HL-60/S4 treated with phorbol 12-myristate 13-acetate at 8.2 ng/mL for 4 days and 3 days (cell line): Measurements from ENCODE around the gene RIBC1.
"Not testable (repeated sequence)": the region's sequence is repeated elsewhere in the genome, so short reads cannot be mapped to it uniquely, and the experiment has no call there.

Experiments
- in situ Hi-C: fragments of 300-500 bp; cut with MboI; formaldehyde crosslinking; loops from 2 replicates; pipeline ENCODE4 v1.15.0; 2022; ENCODE audit warnings: low sequenced_read_pairs

RIBC1 gene

DNA sequence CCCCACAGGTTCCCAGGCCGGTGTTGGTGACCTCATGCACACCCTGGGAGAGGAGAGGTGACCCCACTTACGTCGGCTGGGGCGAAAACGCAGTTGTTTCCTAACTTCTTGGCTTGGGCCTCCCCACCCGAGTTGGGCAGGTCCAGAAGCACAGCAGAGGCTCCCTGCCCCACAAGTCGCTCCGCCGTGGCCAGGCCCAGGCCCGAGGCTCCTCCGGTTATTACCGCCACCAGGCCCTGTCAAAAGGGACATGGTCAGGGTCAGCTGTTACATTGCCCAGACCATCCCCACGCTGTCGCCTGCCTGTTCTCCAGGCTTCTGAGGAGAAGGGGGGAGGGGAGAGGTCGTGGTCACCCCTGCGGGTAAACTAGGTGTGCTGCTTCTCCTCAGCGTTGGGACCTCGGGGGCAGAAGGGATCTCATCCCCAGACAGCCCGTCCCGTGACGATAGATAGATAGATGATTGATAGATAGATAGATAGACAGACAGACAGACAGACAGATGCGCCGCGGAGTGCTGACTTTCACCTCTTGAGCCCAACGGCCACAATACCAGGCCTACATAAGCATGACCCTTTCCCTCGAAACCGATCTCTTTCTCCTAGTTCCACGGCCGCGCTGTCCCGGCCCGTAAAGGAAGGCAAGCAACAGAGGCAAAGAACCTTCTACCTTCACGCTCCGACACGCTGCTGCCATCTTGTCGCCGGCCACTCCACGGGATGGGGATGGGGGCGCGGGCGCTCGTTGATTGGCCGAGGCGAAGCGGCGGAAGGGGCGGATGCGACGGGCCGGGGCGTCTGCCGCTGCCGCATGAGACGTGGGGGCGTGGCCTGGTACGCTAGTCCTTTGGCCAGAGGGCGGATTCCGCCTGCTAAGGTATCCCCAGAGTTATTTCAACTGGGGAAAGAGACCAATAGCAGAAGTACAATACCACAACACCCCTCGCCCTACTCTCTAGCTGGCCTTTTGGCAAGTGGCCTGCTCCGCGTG lies 11.3 kb downstream of the RIBC1 start, which contains the start of gene HSD17B10:
TSS of gene HSD17B10 (minus strand) at position 720 of the 989 bp plus-strand sequence. CDS start at position 695, 25 bp downstream.
- in situ Hi-C loops, result no loop called here

DNA sequence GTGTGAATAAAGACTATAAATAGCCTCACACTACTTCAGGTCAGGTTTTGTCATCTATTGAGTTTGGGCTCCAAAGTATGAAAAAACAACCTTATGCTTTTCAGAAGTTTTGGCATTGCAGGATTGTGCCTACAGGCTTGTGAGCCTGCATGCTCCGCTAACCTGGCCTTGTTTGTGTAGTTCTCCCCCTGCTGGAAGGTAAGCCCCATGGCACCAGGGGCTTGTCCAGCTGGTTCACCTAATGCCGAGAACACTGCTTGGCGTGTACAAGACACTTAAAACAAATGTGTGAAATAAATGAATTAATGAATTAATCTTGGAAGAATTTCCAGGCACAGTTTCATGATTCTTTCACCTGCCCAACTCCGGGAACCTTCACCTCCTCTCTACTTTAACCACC lies 13.3 kb downstream of the RIBC1 start:
- in situ Hi-C loops, result no loop called here

DNA sequence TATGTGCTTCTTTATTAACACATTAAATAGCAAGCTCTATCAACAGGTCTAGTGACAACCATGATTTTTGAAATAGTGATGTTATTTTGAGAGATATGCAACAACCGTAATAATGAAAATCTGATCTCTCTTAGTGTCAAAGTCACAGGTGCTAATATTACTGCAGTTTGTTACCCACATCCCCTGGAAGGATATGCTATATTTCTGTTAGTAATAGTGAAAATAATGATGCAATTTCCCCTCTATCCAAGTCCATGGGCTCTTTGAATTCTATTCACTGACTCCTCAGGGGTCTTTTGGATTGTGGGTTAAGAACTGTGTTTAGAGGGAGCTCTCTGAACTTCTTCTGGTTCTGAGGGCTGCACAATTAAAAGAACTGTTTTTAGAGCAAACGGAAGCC lies 14.5 kb downstream of the RIBC1 start:
- in situ Hi-C loops, result no loop called here

DNA sequence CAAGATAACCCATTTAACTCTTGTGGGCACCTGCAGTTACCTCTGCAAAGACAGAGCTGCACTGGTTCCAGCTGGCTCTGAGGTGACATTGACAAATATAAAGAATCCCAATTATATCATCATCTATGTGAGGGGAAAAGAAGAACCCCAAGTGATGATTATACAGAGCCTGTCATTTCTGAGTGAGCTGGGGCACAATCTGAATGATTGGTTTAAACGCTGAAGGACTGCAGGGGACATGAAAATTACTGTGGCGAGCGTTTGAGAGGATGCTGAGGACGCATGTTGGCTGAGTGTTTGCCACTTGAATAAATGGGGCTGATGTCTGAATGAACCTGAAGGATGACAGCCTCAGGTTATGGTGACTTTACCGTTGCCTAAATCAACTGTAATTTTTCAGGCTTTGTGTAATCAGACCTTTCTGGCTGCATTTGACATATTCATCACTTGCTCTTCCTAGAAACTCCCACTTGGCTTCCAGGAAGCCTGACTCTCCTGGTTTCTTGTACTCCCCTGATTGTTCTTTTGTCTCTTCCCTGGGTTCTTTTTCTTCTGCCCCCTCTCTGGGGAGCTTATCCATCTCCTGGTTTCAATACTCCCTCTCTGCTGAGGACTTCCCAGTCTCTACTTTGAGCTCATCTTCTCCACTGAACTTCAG lies 15.6 kb downstream of the RIBC1 start:
- in situ Hi-C loops, result no loop called here

DNA sequence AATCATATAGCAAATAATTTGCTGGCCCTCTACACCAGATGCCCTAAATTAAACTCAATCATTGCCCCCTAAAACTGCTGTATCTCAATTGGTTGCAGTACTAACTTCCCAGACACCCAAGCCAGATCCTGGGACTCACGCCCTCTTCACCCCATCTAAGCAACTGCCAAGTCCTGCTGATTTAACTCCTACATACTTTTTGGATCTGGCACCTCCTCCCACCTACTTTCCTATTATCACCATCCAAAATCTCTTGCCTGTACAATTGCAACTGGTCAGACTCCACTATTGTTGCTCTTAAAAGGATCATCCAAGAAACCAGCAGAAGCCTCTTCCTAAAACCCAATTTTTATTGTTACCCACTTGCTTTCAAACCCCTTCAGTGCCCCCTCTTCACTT lies 16.2 kb downstream of the RIBC1 start:
- in situ Hi-C loops, result no loop called here

DNA sequence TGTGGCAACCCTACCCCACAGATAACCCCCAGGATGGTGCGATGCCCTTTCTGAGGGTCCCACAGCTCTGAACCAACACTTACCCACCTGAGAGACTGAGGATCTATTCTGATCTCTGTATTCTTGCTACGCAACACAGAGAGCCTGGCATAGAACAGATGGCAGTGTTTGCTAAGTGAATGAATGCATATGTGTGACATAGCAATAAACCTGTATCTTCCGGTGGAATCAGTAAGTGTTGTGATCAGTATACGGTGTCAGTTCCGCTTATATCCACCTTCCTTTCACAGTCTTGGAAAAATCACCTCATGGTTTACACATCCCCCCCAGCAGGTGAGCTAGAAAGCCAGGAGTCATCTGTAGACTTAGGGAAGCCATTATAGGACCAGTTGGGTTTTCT lies 17.4 kb downstream of the RIBC1 start:
- in situ Hi-C loops, result no loop called here

DNA sequence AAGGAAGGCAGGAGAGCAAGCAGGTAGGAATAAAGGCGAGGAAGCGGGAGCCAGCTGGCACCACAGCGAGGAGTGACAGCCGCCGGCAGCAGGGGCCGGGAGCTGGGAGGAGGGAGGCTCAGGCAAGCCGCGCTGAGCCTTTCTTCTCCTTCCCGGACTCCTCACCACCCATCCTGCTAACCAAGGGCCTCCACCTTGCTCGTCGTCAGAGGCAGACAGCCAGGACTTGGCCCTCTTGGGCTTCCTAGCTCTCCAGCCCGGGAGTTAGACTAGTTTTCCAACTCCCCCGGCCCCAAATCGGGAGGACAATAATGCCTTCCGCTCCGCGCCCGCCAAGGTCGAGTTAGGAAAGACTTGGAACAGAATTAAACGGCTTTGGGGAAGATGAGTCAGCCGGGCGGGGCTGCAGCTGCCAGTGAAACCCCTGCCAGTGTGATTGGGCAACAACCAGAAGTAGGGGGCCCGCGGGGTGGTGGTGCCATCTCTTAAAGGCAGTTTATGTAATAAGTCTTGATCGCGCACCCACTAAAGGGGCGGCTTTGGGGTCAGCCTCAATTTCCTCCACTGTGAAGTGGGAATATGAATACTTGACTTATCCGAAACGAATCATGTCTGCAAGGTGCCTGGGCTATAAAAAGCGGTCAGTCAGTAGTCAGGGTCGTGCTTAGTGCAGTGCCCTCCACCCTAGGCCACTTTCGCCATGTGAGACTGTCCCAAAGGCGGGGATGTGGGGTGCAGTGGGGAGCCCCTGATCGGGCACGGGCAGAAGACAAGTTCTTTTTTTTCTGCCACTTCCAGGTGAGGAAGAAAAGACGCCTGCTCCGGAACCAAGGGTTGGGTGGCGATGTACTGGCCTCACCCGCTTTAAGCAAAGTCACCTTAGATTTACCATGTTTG lies 18.2 kb downstream of the RIBC1 start:
- in situ Hi-C loops, result no loop called here

DNA sequence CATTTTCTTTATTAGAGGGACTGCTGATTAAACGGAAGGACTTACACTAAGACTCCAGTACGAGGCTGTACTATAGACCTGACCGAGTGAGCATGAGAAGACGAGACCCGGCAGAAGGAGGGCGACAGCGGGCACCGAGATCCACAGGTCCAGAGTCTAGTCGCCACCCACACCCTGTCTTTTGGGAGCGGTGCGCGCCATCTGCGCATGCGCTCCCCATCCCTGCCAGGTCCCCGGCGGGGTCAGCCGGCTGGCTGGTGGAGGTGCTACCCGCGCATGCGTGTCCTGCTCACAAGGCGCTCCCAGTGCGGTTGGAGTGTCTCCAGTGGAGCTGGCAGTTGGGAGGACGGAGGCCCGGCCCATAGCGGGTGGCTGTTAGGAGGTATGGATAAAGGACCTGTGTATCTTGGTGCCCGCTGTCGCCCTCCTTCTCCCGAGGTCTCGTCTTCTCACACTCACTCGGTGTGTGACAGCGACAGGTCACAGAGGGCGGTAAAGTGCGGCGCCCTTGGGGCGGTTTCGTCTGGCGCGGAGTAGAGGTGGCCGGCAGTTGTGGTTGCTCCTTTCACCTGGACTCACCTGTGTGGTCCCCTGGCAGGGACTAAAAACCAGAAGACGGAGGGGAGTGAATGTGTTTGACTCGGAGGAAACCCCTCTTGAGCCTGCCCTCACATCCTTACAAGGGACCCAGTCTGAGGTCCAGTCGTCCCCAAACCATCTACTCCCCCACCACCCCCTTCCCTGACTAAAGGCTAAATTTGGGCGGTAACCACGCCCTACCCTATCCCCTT lies 19.1 kb downstream of the RIBC1 start:
- in situ Hi-C loops, result no loop called here

DNA sequence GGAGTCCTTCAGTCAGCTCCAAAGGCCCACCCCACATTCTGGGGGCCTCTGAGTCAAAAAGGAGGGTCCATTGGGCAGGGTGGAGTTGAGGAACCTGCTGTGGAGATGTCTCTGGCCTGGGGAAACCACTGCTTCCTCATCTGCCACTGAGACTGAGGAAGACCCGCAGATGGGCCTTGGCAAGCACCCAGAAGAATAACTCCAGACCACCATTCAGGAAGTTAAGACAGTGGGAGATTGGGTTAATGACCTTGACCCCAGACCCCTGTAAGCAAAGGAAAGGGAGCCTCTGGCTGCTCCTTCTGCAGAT lies 19.6 kb downstream of the RIBC1 start:
- in situ Hi-C loops, result no loop called here

DNA sequence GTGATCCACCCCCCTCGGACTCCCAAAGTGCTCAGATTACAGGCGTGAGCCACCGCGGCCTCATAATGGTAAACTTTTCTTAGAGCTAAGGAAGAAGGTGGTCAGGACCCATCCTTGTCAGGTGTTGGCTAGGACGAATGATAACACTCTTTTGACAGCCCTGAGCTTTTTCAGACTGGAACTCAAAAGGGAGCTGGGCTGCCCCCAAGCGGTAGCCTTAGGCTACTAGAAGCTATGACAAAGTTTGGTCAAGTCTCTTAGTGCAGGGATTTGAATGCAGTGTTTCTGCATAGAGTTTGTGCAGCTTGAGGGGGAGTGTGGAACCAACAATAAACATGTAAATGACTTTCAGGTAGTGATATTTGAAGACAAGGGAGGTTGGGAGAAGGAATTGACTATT lies 23.3 kb downstream of the RIBC1 start:
- in situ Hi-C loops, result no loop called here

DNA sequence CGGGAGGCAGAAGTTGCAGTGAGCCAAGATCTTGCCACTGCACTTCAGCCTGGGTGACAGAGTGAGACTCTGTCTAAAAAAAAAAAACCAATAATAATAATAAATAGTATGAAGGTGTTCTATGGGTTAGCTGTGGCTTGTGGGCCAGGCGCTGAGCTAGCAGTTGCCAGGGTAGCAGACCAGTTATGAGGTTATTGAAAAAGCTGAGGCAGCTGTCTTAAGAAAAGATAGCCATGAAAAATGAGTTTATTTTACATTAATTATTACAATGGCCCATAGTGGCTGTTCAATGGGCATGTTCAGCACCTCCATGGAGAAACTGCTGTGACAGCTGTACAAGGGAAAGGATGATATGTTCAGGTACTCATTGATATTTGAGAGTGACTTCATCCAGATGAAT lies 24.8 kb downstream of the RIBC1 start:
- in situ Hi-C loops, result no loop called here

DNA sequence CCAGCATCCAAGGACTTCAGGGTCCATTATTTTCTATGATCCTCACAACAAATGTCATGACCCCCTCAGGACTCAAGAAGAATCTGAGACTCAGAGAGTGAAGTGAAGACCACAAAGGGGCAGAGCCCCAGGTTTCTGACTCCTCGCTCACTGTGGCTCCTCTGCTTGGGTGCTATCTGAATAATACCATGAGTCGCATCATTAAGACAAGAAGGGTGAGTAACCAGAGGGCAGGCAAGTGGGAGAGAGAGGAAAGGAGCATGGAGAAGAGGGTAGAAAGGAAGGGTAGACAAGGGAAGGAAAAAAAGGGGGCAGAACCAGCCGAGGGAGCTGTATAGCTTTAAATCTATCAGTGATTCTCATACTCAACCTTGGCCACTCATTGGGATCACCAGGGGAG lies 27.0 kb downstream of the RIBC1 start:
- in situ Hi-C loops, result no loop called here

DNA sequence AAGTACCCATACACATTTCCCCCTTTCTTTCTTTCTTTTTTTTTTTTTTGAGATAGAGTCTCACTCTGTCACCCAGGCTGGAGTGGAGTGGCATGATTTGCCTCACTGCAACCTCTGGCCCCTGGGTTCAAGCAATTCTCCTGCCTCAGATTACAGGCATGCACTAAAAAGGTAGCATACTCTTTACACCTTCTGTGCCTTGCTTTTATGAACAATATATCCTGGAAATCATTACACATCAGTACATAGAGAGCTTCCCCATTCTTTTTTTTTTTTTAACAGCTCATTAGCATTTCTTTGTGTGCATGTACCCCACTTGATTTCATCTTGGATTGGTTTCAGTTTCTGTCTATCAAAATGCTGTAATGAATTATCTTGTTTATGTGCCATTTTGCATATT lies 30.1 kb downstream of the RIBC1 start:
- in situ Hi-C loops, result no loop called here

DNA sequence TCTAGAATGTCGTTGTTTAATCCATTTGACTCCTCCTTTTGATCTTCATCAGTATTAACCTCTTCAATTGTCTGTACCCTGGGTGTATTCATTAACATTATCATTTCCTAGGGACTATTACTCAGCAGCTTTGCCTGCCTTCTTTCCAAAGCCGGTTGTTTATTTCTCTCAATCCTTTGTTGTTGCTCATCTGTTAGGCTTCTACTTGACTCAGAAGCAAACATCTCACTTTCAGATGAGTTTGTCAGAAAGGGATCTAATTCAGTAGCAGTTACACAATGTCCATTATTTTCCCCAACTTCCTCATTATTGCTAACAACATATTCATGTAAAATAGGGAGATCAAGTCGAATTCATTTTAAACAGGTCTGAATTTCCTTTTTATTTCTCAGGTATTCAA lies 33.6 kb downstream of the RIBC1 start:
- in situ Hi-C loops, result no loop called here

DNA sequence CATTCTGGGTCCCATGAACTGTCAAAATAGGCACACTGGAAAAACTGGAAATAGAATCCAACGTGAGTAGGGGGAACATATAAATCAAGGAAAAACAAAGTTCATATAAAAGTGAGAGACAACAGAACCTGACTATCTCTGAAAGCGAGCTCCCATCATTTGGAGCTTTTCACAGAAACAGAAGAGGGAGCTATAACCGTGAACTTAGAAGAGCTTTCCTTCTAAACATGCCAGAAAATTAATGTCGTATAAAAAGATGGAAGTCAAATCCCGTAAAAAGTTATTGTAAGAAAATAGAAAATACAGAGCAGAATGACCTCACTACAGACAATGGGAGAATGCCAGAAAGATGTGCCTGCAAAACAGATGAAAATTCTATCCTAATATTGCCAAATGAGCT lies 35.4 kb downstream of the RIBC1 start:
- in situ Hi-C loops, result no loop called here

DNA sequence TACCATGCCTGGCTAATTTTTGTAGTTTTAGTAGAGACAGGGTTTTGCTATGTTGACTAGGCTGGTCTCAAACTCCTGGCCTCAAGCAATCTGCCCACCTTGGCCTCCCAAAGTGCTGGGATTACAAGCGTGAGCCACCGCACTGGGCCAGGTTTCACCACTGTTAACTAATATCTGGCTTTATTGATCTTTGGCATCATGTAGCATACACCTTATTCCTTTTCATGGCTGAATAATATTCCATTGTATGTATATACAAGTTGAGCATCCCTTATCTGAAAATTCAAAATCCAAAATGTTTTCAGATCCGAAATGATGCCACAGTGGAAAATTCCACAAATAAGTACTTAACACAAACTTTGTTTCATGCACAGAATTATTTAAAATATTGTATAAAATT lies 46.0 kb downstream of the RIBC1 start:
- in situ Hi-C loops, result not testable (repeated sequence)

DNA sequence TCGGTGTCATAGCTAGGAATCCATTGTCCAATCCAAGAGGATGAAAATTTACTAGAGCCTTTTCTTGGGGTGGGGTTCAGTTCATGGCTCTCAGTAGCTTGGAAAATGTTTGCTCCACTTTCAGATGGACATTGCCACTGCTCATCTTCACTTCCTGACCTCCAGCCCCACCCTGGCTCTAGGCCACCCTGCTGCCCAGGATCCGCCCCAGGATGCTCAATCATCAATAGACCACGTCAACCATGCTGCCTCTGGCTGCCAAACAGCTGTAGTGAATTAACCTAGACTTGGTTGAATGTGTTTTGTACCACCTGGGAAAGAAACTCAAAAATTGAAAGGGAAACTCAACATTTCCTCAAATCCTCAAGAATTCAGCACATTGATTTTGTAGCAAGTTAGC lies 48.7 kb downstream of the RIBC1 start:
- in situ Hi-C loops, result no loop called here

DNA sequence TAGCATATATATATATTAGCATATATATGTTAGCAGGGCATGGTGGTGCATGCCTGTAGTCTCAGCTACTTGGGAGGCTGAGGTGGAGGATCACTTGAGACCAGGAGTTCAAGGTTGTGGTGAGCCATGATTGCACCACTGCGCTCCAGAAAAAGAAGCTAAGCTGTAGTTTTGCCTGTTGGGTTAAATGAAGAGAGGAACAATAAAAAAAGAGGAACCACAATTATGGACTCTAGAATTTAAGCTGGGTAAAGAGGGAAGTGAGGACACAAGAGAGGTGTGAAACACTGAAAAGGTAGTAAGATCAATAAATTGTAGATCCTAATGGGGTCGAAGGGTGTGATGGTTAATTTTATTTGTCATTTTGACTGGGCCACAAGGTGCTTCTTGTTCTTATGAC lies 52.0 kb downstream of the RIBC1 start:
- in situ Hi-C loops, result no loop called here

DNA sequence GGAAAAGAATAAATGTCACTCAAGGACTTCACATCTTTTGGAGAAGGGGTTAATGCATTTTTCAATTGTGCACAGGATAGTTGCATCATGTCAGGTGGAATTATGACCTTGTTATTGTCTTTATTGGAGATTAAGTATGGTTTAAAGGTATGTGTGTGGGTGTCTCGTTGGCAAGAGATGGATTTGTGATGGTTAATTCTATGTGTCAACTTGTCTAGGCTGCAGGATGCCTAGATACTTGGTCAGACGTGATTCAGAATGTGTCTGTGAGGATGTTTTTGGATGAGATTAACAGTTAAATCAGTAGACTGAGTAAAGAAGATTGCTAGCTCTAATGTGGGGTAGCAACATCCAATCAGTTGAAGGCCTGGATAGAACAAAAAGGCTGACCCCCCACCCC lies 53.7 kb downstream of the RIBC1 start:
- in situ Hi-C loops, result no loop called here

DNA sequence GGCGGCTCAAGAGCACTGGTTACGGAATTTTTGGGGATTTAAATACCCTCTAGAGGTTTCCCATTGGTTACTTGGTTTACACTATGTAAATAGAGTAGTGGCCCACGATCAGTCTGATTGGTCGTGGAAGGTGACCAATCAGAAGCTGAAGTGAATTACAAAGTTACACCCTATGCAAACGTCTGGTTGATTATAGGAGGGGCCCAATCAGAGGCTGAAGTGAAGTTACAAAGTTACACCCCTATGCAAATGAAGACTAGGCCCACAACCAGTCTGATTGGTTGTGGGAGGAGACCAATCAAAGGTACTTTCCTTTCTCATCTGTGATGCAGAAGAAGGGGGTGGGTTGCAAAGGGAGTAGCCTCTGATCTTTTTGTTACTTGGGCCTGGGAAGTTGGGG lies 56.6 kb downstream of the RIBC1 start:
- in situ Hi-C loops, result no loop called here
